ENCODE results near the gene UCN2. TPM values are rescaled to one million over a fixed set of nuclear protein-coding genes. Genes with fewer than 3 reads are reported as not detected.

UCN2 gene
- total RNA-seq, 1 experiment from 2014 or later, result not detected

DNA sequence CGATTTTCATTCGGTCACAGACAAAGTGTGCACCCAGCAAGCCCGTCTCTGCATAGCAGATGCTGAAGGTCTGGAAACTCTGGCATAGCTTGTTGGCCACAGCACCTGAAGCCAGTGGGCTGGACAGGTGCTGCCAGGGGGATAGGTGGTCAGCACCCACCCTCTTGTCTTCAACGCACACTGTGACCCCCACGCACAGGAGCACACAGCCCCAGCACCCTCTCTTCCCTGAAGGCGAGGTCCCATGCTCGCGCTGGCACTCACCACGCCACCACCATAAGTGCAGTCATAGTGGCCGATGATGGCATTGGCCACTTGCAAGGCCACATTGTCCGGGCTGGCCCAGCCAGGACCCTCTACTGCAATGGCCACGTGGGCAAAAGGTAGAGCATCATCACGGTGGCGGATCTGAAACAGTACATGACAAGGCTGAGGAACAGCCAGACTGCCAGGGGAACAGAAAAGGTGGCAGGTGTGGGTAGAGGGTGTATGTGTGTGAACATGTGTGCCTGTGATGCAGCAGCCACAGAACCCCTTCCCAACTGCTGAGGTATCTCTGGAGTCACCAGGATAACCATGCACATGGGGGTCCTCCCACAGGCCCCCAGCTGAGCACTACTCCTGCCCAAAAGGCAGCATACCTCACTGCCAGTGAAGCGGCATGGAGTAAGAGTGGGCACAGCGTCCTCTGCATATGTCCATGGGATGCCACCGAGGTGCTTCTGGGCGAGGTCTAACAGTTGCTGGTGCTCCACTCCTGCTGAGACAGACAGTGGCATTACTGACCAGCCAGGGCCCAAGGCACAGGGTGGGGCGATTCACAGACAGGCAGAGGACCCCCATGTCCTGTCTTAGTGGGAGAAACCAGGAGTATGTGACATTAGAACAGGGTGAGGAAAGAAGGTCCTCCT, 37.4 kb upstream of the UCN2 start:
- H3K36me3 Mint-ChIP-seq, result peaks cover 76% of the 10 kb centered on the region
- TF ChIP-seq, protein P1, sequence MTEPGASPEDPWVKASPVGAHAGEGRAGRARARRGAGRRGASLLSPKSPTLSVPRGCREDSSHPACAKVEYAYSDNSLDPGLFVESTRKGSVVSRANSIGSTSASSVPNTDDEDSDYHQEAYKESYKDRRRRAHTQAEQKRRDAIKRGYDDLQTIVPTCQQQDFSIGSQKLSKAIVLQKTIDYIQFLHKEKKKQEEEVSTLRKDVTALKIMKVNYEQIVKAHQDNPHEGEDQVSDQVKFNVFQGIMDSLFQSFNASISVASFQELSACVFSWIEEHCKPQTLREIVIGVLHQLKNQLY (CRISPR knock-in tag; IDR thresholded peaks at IDR 0.05), result no peak
- no peak for TF ChIP-seq RELA (CRISPR knock-in tag; IDR thresholded peaks at IDR 0.05; ENCODE audit: borderline replicate concordance)
- TF ChIP-seq, protein P2, sequence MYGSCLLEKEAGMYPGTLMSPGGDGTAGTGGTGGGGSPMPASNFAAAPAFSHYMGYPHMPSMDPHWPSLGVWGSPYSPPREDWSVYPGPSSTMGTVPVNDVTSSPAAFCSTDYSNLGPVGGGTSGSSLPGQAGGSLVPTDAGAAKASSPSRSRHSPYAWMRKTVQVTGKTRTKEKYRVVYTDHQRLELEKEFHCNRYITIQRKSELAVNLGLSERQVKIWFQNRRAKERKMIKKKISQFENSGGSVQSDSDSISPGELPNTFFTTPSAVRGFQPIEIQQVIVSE (CRISPR knock-in tag; IDR thresholded peaks at IDR 0.05; ENCODE audit: borderline replicate concordance), result no peak
- TF ChIP-seq KAT7 (CRISPR knock-in tag; IDR thresholded peaks at IDR 0.05; ENCODE audit: borderline replicate concordance), result no peak
- H3K9me3 Mint-ChIP-seq, result no peaks in the 10 kb centered on the region
- H3K4me1 Mint-ChIP-seq, result peaks cover 5% of the 10 kb centered on the region
- ChIA-PET CTCF (interaction anchor here (0.8 to 1.6 kb wide), 2 partner anchors 34 to 200 kb away, joined by 3 to 5 read pairs; partner anchors contain the start of gene SLC26A6), POLR2A (no interaction called here)
- DNase-seq (ENCODE audit: low spot score) (no peak), ATAC-seq (no peak)
- H3K4me3 Mint-ChIP-seq, result no peak overlapping the region
- H3K27ac Mint-ChIP-seq, result no peak overlapping the region
- H3K27me3 Mint-ChIP-seq (ENCODE audit: low read depth), result no peaks in the 10 kb centered on the region

DNA sequence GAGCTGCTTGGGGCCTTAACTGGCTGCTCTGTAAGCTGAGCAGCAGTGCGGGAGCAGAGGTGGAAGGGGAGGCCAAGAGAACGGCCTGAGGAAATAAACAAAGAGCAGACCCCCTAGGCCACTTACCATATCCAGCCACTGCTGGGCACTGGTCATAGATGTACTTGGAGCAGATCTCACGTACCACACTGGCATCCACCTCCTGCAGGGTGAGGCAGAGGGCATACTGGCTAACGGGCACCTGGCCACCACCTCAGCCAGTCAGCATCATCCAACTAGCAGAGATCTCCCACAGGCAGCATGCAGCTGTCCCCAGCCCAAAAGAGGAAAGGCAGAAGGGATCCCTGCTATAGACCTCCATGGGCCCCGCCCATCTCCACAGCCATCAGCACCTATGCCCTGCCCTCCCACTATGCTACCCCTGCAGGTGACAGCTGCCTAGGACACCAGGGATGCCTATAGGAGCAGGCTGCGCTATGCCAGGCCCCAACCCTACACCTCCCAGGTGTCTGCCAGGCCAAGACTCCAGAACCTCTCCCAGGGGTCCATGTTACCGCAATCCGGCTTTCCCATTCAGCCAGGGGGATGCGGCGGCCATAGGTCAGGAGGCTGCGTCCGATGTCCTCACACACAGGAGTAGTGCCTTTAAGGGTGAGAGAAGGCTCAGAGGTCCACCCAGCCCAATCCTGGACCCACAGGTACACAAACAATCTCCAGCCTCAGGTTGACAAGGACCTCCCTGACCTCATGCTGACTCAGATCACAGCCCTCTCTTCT, 36.1 kb upstream of the UCN2 start:
- CTCF ChIA-PET, result no interaction called here
- H3K4me3 Mint-ChIP-seq, result no peak overlapping the region
- TF ChIP-seq CREB1 (CRISPR knock-in tag; IDR thresholded peaks at IDR 0.05) (no peak), GABPB1 (CRISPR knock-in tag; IDR thresholded peaks at IDR 0.05) (no peak), PRRX2 (CRISPR knock-in tag; IDR thresholded peaks at IDR 0.05) (no peak), ETV6 (CRISPR knock-in tag; IDR thresholded peaks at IDR 0.05) (no peak)
- TF ChIP-seq, protein P3, sequence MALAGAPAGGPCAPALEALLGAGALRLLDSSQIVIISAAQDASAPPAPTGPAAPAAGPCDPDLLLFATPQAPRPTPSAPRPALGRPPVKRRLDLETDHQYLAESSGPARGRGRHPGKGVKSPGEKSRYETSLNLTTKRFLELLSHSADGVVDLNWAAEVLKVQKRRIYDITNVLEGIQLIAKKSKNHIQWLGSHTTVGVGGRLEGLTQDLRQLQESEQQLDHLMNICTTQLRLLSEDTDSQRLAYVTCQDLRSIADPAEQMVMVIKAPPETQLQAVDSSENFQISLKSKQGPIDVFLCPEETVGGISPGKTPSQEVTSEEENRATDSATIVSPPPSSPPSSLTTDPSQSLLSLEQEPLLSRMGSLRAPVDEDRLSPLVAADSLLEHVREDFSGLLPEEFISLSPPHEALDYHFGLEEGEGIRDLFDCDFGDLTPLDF (CRISPR knock-in tag; IDR thresholded peaks at IDR 0.05), result no peak

DNA sequence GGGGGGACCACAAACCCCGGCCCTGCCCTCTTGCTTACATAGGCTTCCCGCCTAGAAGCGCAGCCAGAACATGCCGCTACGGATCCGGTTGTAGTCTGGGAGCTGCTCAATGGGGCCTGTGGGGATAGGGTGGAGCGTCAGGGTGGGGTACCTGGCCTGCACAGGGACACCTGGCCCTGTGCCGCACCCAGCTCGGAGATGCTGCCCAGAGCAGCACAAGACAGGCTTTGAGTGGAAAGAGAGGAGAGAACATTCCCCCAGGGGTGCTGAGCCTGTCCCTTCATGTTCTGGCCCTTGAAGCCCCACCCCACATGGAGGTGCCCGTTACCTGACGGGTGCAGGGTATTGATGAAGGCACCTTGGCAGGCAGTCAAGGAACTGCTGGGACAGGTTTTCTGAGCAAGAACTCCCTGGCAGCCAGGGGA, 35.5 kb upstream of the UCN2 start:
- H3K9me3 Mint-ChIP-seq, result no peaks in the 10 kb centered on the region
- H3K36me3 Mint-ChIP-seq, result peaks cover 57% of the 10 kb centered on the region
- CTCF ChIA-PET, result no interaction called here
- POLR2A ChIA-PET, result no interaction called here
- no peak overlapping the region for H3K4me3 Mint-ChIP-seq
- H3K27ac Mint-ChIP-seq, result no peak overlapping the region; the same call in 1 of the 2 replicates
- H3K27me3 Mint-ChIP-seq (ENCODE audit: low read depth), result no peaks in the 10 kb centered on the region
- peaks cover 16% of the 10 kb centered on the region for H3K4me1 Mint-ChIP-seq
- ATAC-seq (no peak), DNase-seq (ENCODE audit: low spot score) (no peak)
- TF ChIP-seq, protein P4, sequence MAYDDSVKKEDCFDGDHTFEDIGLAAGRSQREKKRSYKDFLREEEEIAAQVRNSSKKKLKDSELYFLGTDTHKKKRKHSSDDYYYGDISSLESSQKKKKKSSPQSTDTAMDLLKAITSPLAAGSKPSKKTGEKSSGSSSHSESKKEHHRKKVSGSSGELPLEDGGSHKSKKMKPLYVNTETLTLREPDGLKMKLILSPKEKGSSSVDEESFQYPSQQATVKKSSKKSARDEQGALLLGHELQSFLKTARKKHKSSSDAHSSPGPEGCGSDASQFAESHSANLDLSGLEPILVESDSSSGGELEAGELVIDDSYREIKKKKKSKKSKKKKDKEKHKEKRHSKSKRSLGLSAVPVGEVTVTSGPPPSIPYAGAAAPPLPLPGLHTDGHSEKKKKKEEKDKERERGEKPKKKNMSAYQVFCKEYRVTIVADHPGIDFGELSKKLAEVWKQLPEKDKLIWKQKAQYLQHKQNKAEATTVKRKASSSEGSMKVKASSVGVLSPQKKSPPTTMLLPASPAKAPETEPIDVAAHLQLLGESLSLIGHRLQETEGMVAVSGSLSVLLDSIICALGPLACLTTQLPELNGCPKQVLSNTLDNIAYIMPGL (CRISPR knock-in tag; IDR thresholded peaks at IDR 0.05), result no peak
- TF ChIP-seq ATF1 (CRISPR knock-in tag; IDR thresholded peaks at IDR 0.05) (no peak), HMGA2 (CRISPR knock-in tag; IDR thresholded peaks at IDR 0.05) (no peak), SP1 (CRISPR knock-in tag; conservative IDR thresholded peaks at IDR 0.05) (no peak), NFE2L1 (CRISPR knock-in tag; IDR thresholded peaks at IDR 0.05) (no peak), RELA (CRISPR knock-in tag; IDR thresholded peaks at IDR 0.05; ENCODE audit: borderline replicate concordance) (no peak), ZNF263 (CRISPR knock-in tag; IDR thresholded peaks at IDR 0.05; ENCODE audit: low read depth) (no peak), ESRRA (CRISPR knock-in tag; IDR thresholded peaks at IDR 0.05; ENCODE audit: borderline replicate concordance) (no peak), ZNF219 (CRISPR knock-in tag; IDR thresholded peaks at IDR 0.05; ENCODE audit: borderline replicate concordance) (no peak), IRF2 (CRISPR knock-in tag; IDR thresholded peaks at IDR 0.05; ENCODE audit: borderline replicate concordance, low read depth) (no peak), SMAD4 (CRISPR knock-in tag; IDR thresholded peaks at IDR 0.05) (no peak), FOXJ3 (CRISPR knock-in tag; IDR thresholded peaks at IDR 0.05; ENCODE audit: borderline replicate concordance) (no peak), FOXP1 (CRISPR knock-in tag; IDR thresholded peaks at IDR 0.05; ENCODE audit: borderline replicate concordance) (no peak)
- TF ChIP-seq, protein P5, sequence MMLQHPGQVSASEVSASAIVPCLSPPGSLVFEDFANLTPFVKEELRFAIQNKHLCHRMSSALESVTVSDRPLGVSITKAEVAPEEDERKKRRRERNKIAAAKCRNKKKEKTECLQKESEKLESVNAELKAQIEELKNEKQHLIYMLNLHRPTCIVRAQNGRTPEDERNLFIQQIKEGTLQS (CRISPR knock-in tag; conservative IDR thresholded peaks at IDR 0.05), result no peak
- TF ChIP-seq, protein P6, sequence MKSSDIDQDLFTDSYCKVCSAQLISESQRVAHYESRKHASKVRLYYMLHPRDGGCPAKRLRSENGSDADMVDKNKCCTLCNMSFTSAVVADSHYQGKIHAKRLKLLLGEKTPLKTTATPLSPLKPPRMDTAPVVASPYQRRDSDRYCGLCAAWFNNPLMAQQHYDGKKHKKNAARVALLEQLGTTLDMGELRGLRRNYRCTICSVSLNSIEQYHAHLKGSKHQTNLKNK (CRISPR knock-in tag; IDR thresholded peaks at IDR 0.05), result no peak
- TF ChIP-seq, protein P7, sequence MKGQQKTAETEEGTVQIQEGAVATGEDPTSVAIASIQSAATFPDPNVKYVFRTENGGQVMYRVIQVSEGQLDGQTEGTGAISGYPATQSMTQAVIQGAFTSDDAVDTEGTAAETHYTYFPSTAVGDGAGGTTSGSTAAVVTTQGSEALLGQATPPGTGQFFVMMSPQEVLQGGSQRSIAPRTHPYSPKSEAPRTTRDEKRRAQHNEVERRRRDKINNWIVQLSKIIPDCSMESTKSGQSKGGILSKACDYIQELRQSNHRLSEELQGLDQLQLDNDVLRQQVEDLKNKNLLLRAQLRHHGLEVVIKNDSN (CRISPR knock-in tag; IDR thresholded peaks at IDR 0.05), result no peak

More for the DNA sequence above, 36.1 kb upstream of the UCN2 start:
- no peaks in the 10 kb centered on the region for H3K27me3 Mint-ChIP-seq (ENCODE audit: low read depth)
- H3K27ac Mint-ChIP-seq, result no peak overlapping the region; the same call in 1 of the 2 replicates
- POLR2A ChIA-PET, result no interaction called here
- H3K9me3 Mint-ChIP-seq, result no peaks in the 10 kb centered on the region
- H3K36me3 Mint-ChIP-seq, result peaks cover 63% of the 10 kb centered on the region
- DNase-seq (ENCODE audit: low spot score), result no peak
- ATAC-seq, result no peak
- H3K4me1 Mint-ChIP-seq, result peaks cover 11% of the 10 kb centered on the region
